ENCODE measurements around the gene DAP3. TPM values are rescaled to one million over a fixed set of nuclear protein-coding genes. Genes with fewer than 3 reads are reported as not detected.
A peak's percentile ranks its signal among the peaks of the same experiment; 100 is the strongest.

The DAP3 gene
- total RNA-seq, 1 donor from 2014 or later = 109 TPM

DNA sequence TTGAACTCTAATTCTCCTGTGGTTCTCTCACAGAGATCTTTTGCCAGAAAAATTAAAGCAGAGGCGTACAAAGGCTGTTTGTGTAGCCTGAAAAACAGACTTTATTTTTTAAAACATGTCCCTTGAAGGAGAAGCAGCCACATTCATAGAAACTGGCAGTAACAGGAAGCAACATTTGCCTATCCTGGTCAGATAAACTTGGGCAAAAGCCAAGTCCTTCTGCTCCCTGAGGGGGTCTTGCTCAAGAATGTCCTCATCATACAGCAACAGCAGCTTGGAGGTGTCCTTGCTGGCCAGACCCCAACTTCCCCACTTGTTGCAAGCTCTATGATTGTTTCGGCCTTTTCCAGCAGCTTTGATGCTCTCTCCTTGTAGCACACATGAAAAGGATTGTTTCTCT is 42.6 kb upstream of the DAP3 start:
- no peaks in the 10 kb centered on the region for H3K27me3 Mint-ChIP-seq
- H3K36me3 Mint-ChIP-seq = no peaks in the 10 kb centered on the region
- peaks cover 4% of the 10 kb centered on the region for H3K4me1 Mint-ChIP-seq (ENCODE audit: unreplicated experiment)
- DNase-seq (ENCODE audit: extremely low spot score, unreplicated experiment) = no peak
- H3K4me3 Mint-ChIP-seq = no peak overlapping the region
- no peaks in the 10 kb centered on the region for H3K9me3 Mint-ChIP-seq
- H3K27ac Mint-ChIP-seq = no peak overlapping the region
- TF ChIP-seq, protein P1, sequence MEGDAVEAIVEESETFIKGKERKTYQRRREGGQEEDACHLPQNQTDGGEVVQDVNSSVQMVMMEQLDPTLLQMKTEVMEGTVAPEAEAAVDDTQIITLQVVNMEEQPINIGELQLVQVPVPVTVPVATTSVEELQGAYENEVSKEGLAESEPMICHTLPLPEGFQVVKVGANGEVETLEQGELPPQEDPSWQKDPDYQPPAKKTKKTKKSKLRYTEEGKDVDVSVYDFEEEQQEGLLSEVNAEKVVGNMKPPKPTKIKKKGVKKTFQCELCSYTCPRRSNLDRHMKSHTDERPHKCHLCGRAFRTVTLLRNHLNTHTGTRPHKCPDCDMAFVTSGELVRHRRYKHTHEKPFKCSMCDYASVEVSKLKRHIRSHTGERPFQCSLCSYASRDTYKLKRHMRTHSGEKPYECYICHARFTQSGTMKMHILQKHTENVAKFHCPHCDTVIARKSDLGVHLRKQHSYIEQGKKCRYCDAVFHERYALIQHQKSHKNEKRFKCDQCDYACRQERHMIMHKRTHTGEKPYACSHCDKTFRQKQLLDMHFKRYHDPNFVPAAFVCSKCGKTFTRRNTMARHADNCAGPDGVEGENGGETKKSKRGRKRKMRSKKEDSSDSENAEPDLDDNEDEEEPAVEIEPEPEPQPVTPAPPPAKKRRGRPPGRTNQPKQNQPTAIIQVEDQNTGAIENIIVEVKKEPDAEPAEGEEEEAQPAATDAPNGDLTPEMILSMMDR (conservative IDR thresholded peaks at IDR 0.05) = no peak

DNA sequence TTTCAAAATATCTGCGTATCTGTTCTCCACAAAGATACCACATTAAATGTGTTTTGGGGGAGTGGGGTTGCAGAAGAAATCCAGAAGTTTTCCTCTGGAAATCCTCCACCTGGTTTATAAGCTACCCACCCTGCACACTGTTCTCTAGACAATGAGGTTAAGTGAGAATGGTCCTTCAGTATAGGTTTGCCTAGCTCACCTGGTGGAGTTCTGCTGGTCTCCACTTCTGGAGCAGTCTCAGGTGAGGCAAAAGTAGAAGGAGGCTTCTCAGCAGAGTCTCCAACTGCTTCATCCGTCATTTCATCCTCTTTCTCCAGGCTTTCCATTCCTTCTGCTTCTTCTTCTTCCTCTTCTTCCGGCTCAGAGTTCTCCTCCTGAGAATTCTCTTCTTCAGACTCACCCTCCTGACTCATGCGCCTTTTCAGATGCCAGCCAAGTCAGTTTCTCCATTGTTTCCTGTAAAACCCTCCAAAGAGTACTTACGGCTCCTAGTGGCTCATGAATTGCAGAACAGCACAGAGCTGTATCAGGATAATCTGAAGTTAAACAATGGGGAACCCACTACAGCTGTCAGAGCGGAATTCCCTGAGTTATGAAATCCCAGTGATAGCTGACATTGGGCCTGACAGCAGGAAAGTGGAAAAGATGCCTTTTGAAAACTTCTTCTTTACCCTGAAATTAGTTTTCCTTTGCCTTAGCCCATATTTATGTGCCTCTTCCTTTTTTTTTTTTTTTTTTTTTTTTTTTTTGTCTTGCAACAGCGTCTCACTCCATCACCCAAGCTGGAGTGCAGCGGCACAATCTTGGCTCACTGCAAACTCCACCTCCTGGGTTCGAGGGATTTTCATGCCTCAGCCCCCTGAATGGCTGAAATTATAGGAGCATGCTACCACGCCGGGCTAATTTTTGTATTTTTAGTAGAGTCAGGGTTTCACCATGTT is 40.4 kb upstream of the DAP3 start:
- TF ChIP-seq, protein P1 (conservative IDR thresholded peaks at IDR 0.05) = peak; percentile 59
- Mint-ChIP-seq H3K27ac (peak overlapping the region; percentile 75), H3K4me3 (no peak overlapping the region), H3K27me3 (no peaks in the 10 kb centered on the region), H3K9me3 (no peaks in the 10 kb centered on the region), H3K4me1 (ENCODE audit: unreplicated experiment) (peaks cover 4% of the 10 kb centered on the region), H3K36me3 (no peaks in the 10 kb centered on the region)
- no peak for DNase-seq (ENCODE audit: extremely low spot score, unreplicated experiment)

DNA sequence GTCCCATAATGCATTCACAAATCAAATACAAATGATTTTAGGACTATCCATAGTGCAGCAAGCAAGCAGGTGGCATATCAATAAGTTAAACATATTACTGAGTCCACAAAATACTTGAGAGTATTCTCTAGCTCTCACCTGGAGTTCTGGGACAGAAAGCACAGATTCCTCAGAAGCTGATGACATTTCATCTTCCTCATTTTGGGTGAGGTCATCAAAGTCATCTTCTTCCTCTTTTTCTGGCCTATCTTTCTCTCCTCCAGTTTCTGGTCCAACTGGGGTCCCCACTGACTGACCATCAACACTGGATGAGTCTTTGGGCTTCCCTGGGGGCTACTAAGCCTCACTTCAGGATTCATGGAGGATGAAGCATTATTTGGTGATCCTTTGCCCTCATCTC is 39.2 kb upstream of the DAP3 start:
- H3K4me1 Mint-ChIP-seq (ENCODE audit: unreplicated experiment) = peaks cover 4% of the 10 kb centered on the region
- H3K36me3 Mint-ChIP-seq = no peaks in the 10 kb centered on the region
- H3K9me3 Mint-ChIP-seq = no peaks in the 10 kb centered on the region
- H3K27ac Mint-ChIP-seq = no peak overlapping the region
- TF ChIP-seq, protein P1 (conservative IDR thresholded peaks at IDR 0.05) = no peak
- H3K27me3 Mint-ChIP-seq = no peaks in the 10 kb centered on the region
- no peak for DNase-seq (ENCODE audit: extremely low spot score, unreplicated experiment)
- H3K4me3 Mint-ChIP-seq = no peak overlapping the region

DNA sequence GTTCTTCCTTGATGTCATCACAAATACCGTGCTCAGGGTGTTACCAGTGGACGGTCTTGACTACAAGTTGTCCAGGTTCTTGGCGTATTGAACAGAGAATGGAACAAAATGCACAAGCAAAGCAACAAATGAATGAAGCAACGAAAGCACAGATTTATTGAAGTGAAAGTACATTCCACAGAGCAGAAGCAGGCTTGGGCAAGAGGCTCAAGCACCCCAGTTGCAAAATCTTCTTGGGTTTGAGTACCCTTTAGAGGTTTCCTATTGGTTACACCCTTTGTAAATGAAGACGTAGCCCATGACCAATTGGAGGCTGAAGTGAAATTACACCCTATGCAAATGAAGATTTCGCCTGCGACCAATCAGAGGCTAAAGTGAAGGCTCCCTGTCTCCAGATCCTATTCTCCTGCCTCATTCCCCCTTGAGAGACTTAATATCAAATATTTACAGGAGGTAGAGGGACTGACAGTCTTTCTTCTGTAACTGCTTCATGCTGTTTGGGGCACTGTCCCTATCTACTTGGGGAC is 38.6 kb upstream of the DAP3 start:
- Mint-ChIP-seq H3K36me3 (no peaks in the 10 kb centered on the region), H3K9me3 (no peaks in the 10 kb centered on the region), H3K27me3 (no peaks in the 10 kb centered on the region), H3K4me3 (no peak overlapping the region), H3K27ac (no peak overlapping the region), H3K4me1 (ENCODE audit: unreplicated experiment) (peaks cover 4% of the 10 kb centered on the region)
- no peak for DNase-seq (ENCODE audit: extremely low spot score, unreplicated experiment)
- TF ChIP-seq, protein P1 (conservative IDR thresholded peaks at IDR 0.05) = no peak

GRCh38 chr1:155651861-155652661 is 36.8 kb upstream of the DAP3 start:
- Mint-ChIP-seq H3K27ac (peak overlapping the region; percentile 48), H3K4me1 (ENCODE audit: unreplicated experiment) (peaks cover 4% of the 10 kb centered on the region), H3K27me3 (no peaks in the 10 kb centered on the region), H3K9me3 (no peaks in the 10 kb centered on the region), H3K4me3 (no peak overlapping the region), H3K36me3 (no peaks in the 10 kb centered on the region)
- TF ChIP-seq, protein P1 (conservative IDR thresholded peaks at IDR 0.05) = no peak
- DNase-seq (ENCODE audit: extremely low spot score, unreplicated experiment) = no peak
